Stimulated activated CD8-positive, alpha-beta memory T cell treated with anti-CD3 and anti-CD28 coated beads, Interleukin-12 subunit alpha, Interleukin-12 subunit beta, amount 100 ng/mL, for 1 hour (primary cell): ENCODE data around the gene GRIN3A.
"Not testable (repeated sequence)": the region's sequence is repeated elsewhere in the genome, so short reads cannot be mapped to it uniquely, and the experiment has no call there.

Experiments
- DNase-seq: peaks from one replicate; pipeline ENCODE4 v3.0.0-alpha.2; 2020; ENCODE audit warnings: low read depth

The GRIN3A gene

DNA sequence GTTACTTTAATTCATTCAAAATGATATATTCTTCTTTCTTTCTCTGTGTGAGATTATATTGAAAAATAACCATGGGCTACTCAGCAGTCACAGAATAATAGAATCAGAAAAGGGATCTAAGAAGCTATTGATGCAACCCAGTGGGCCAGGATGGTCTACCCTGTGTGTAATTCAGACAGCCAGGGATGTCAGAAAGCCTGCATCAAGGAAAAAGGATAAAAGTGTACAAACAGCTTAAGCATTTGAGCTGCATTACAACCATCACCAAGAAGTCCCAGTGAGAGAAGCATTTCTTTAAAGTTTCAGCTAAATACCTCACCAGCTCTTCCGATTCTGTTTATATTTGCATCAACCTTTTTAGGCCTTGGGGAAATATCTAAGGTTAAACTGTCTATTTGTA is 105.8 kb downstream of the GRIN3A start:
- no peak for DNase-seq

- no peak for DNase-seq
Measured at GRCh38 chr9:101631892-101632291, 106.6 kb downstream of the GRIN3A start.

GRCh38 chr9:101629636-101630035 is 108.8 kb downstream of the GRIN3A start:
- DNase-seq = no peak

DNA sequence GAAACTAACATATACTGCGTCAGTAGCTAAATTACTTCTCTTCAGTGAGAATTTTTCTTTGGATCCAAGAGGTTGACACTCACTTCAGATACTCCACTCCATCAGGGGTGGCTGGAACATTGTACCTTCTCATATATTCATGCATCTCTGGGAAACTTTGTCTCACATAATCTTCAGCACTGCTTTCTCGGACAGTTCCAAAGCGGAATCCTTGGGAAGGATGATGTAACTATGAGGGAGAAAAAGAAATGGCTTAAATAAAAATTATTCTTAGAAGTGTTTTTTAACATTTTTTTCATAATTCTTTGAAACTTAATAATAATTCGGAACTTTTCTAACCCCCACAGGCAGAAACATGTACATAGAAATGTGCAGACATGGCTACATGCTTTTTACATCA is 110.3 kb downstream of the GRIN3A start:
- DNase-seq = no peak

DNA sequence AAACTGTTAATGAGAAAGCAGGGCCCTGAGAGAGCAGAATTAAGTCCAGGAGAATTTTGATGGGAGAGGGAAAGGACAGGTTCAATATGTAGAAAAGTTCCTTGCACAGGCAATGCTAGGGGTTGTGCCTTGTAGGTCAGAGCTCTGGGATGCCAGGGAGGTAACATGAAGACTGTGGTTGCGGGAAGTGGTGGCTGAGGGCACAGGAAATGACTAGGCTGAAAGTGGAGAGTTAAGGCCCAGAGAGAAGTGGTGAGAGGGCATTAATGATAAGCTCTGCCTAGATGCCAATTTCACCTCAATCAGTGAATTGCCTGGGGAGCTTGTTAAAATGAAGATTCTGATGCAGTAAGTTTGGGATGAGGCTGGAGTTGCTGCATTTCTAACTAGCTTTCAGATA is 112.2 kb downstream of the GRIN3A start:
- DNase-seq = no peak

GRCh38 chr9:101625876-101626275 is 112.6 kb downstream of the GRIN3A start:
- no peak for DNase-seq

- DNase-seq = no peak
Measured at GRCh38 chr9:101620452-101620851, 118.0 kb downstream of the GRIN3A start.

- no peak for DNase-seq
Measured at GRCh38 chr9:101618698-101619097, 119.7 kb downstream of the GRIN3A start.

DNA sequence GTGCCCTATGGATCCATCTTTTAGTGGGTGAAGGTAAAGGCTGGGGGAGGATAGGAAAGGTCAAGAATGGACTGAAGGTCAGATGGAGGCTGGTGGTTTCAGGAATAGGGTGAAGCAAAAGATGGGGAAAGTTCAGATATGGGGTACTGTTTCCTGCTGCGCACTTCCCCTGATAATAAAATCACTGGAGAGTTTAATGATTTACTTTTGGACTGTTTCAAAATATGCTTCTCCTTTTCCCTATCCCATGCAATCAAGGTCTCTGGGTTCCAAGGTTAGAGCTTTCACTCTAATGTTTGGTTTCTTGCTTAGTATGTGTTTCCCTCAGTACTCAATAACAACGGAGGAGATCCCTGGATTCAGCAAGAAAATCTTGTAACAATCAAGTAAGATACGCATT is 132.9 kb downstream of the GRIN3A start:
- no peak for DNase-seq

DNA sequence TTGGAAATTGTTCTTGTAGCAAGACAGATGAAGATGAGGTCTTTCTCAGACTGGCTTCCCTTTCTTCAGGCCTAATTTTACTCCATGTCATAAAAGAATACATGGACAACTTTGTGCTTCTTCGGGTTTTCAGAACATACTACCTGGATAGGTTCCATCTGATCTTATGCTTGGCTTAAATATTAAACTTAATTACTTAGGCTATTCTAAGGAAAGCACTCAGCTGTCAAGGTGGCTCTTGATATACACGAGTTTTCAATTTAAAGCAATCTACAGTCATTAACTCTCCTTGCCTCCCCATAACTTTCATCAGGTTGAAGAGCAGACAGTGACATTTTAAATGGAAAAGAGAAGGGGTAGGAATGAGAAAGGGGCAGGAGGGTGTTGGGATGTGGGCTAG is 134.2 kb downstream of the GRIN3A start:
- no peak for DNase-seq

GRCh38 chr9:101601904-101602765 is 136.3 kb downstream of the GRIN3A start:
- DNase-seq = no peak

DNA sequence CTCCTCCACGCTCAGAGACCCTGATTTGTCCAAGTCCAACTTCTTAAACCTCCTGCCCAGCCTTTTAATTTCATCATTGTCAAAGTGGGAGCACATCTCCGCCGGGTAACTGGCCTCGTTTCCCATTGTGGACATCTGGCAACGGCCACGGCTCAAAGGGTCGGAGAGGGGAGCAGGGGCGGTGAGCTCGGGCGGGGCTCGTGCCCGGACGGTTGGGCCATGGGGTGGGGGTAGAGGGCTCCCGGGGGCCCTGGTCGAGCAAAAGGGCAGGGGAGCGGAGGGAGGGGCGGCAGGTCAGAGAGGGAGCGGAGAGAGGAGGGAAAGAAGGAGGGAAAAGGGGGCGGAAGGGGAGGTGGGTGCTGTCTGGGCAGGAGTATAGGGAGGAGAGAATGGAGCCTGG is 143.7 kb downstream of the GRIN3A start, which contains the start of gene PPP3R2:
Gene PPP3R2 (minus strand): TSS at position 174 of the 400 bp plus-strand sequence. CDS start 48 bp downstream, at position 126.
- DNase-seq = no peak

DNA sequence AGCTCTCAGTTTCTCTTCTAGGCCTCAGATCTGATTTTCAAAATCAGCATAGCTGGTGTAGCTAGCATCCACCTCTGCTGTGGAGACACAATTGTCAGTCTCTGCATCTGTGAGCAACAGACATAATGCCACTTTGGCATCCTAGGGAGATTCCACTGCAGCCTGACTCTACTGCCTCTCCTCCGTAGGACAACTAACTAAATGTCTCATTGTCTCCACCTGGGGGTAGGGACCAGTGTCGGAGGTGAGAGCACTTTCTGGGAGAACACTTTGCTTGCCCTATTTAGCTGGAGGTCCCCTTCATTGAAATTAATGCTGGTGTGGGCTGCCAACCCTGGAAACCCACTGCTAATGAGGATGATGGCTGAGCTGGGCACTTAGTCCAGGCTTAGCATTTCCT is 145.1 kb downstream of the GRIN3A start:
- no peak for DNase-seq

DNA sequence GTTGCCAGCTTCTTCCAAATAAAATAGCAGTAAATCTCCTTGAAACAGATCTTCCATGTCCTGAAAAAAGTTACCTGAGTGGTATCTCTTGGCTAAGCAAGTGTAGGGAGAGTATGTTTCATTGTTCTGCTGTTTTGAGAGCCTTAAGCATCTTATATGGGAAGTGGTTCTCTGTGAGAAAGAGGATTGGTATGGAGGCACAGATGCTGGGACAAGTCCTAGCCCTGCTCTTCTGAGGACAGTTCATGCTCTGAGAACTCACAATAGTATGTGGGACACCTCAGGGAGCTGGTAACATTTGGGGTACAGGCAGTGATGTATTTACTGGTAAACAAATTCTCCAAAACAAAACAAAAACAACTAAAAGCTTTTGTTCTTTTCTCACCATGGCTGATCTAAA is 145.7 kb downstream of the GRIN3A start:
- DNase-seq = no peak

- no peak for DNase-seq
Measured at GRCh38 chr9:101591787-101592446, 146.5 kb downstream of the GRIN3A start.

DNA sequence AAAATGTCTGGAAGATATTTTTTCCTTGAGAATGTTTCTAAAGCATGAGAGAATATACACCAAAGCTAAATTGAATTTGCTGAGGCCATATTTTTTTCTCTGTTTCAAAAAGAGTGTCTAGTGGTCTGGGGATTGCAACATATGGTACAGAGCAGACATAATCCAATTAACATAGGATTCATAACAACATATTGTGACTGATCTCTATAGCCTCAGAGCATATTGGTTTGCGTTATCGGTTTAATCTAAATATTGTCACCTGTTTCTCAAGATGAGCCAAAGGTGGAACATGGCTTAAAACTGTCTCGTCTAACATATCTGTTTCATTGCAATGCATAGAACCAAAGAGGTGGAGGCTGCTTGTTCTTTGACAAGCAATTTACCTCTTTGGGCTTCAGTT is 147.5 kb downstream of the GRIN3A start:
- no peak for DNase-seq

GRCh38 chr9:101590074-101590473 is 148.4 kb downstream of the GRIN3A start:
- DNase-seq = not testable (repeated sequence)

- no peak for DNase-seq
Measured at GRCh38 chr9:101587332-101588043, 151.0 kb downstream of the GRIN3A start.

DNA sequence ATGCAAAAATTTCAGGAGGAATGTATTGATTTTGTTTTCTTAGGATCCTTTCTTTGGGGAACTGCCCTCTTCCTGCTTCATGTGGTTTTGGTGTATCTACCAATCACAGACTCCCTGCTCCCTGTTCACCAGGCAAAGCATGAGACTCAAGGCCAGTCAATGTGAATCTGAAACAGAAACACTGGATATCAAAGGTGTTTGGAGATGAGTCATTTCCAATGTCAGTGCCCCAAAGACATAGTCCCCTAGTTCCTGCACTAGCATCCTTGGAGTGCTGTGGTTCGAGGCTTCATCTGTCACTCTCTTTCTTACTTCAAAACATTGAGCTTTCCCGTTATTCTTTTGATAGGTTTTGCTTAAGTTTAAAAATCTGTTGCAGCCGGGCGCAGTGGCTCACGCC is 151.8 kb downstream of the GRIN3A start:
- DNase-seq = no peak

DNA sequence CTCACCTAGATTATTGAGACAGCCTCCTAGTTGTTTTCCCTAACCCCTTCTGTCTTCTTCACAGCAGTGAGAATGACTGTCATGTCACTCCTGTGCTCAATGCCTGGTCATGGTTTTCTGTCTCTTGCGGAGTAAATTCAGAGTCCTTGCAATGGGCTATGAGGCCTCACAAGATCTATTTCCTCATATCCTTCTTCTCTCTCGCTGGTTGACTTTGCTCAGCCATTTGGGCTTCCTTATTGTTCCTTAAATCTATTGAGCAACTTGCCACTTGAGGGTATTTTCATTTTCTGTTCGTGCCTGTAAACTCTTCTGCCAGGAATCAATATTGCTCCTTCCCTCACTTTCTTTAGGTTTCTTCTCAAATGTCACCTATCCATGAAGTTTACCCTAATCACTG is 152.7 kb downstream of the GRIN3A start:
- DNase-seq = no peak

DNA sequence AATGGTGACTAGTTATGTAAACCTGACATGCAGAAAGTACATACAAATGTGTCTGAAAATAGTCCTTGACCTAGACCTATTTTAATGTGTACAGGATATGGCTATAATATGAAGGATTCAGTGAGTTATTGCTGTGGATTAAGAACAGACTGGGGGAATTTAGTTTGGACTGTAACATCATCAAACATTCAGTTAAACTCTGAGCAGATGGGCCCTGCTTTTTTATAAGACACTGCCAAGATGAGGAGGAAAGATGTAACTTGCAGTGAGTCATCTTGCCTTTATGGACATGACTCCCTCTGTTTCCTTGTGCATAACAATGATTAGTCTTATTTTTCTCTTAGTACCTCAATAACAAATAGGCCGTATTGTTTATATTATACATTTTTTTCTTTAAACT is 155.9 kb downstream of the GRIN3A start:
- no peak for DNase-seq

DNA sequence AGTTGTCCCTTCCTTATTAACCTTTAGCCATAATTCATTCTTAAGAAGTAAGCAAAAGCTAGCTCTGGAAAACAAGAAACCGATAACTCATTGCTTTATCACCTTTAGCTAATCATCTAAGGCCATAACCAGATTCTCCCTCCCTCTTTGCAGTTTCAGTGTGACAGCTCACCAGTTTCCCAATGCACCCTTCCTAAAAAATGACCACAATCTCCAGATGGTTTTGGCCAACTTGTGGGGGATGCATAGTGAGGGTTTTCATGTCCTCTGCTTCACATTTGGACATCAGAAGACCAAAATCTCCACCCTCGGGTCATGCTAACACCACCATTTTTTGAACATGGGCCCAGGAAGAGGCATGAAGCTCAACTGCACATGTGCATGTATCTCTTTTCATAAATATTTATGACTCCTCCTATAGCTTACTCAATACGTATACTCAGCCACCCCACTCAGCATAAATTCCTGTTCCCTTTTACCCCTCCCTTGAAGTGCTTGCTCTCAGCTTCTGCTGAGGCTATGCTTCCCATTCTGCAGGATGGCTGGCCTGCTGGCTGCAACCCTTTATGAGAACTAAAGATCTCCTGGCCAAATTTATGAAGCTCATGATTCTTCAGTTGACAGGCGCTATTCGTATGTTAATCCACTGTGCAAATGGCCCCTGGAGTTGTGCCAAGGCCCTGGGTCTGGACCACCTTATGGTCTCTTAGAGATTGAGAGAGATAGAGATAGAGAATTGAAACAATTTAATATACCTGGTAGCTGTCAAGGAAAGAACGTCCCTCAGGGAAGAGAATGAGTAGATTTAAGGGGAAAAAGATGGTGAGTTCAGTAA is 158.5 kb downstream of the GRIN3A start:
- no peak for DNase-seq
